Iris pigment epithelial cell (primary cell): ENCODE results near the gene ZSWIM5.
"Not testable (repeated sequence)": the region's sequence is repeated elsewhere in the genome, so short reads cannot be mapped to it uniquely, and the experiment has no call there.

ENCODE experiments used
- DNase-seq: peaks from one replicate; pipeline ENCODE4 v3.0.0-alpha.2; 2011; ENCODE audit warnings: low read depth

ZSWIM5 gene

DNA sequence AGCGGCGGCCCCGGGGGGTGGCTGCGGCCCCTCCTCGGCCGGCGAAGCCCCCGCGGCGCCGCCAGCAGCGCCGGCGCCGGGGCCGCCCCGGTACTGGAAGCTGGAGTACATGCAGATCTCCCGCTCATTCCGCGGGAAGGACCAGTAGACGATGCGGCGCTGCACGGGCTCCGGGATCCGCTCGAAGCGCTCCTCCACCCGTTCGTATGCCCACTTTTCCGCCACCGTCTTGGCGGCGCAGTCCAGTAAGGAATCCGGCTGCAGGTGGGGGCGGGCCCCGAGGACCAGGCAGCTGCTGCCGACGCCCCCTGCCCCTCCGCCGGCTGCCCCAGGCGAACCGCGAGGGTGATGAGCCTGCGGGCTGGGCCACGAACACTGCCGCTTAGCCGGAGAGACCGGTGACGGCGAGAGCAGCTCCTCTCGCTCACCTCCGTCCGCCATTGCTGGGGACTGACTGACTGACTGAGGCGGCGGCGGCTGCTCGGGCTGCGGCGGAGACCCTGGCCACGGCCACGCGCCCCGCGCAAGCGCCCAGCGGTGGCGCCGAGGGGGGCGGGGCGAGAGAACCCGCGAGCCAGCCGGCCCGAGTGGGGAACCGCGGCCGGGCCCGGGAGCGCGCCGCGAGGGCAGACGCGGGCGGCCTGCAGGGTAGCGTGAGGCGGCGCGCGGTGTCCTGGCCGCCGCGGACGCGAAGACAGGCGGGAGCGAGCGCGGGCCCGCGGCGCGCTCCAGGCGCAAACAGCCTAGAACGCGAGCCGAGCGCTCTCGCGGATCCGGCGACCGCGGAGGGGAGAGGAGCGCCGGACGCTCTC lies at the start of gene ZSWIM5:
TSS of gene ZSWIM5 (minus strand) at position 696 of the 812 bp plus-strand sequence. CDS start at position 441, 255 bp downstream.
- DNase-seq: peak; percentile 70

DNA sequence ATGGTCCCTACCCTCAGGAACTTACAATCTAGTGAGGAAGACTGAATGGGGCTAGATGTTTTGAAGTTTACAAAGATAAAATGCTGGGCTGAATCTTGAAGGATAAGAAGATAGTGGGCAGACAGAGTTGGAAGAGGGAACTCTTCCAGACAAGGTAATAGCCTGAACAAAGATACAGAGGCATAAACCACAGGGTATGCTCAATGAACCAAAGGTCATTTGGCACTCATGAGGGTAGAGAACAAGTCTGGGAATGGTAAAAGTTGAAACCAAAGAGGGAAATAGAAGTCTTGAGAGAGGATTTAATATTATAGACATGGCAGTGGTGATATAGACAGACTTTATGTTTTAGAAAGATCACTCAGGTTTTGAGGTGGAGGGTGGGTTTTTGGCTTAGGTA lies 48.1 kb upstream of the ZSWIM5 start:
- DNase-seq: no peak

DNA sequence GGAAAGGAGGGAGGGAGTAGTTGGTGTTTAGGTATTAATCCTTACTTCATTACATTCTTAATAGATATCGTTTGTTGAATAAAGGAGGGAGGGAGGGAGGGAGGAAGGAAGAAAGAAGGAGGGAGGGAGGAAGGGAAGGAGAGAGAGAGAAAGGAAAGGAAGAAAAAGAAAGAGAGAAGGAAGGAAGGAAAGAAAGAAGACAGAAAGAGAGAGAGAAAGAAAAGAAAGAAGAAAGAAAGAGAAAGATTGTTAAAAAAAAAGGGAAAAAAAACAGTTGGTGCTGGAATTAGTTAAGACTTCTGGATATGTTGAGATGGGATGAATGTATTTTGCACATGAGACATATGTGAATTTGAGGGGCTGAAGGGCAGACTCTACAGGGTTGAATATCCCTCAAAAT lies 44.1 kb upstream of the ZSWIM5 start:
- no peak for DNase-seq

DNA sequence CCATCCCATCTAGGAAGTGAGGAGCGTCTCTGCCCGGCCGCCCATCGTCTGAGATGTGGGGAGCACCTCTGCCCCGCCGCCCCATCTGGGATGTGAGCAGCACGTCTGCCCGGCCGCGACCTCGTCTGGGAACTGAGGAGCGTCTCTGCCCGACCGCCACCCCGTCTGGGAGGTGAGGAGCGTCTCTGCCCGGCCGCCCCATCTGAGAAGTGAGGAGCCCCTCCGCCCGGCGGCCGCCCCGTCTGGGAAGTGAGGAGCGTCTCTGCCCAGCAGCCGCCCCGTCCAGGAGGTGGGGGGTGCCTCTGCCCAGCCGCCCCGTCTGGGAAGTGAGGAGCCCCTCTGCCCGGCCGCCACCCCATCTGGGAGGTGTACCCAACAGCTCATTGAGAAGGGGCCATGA lies 41.6 kb upstream of the ZSWIM5 start:
- DNase-seq: not testable (repeated sequence)

DNA sequence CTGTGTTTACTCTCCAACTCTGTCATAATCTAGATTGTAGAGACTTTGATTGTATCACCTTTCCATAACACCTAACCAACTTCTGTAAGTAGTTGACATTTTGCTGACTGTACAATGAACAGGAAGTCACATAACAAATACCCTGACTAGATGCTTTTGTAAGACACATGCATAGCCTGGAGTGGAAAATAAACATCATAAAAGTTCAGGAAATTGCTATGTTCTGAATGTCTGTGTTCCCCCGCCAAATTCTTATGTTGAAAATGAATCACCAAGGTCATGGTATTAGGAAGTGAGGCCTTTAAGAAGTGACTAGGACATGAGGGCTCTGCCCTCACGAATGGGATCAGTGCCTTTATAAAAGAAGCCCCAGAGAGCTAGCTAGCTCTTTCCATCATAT lies 40.4 kb upstream of the ZSWIM5 start:
- peak; percentile 96 for DNase-seq

DNA sequence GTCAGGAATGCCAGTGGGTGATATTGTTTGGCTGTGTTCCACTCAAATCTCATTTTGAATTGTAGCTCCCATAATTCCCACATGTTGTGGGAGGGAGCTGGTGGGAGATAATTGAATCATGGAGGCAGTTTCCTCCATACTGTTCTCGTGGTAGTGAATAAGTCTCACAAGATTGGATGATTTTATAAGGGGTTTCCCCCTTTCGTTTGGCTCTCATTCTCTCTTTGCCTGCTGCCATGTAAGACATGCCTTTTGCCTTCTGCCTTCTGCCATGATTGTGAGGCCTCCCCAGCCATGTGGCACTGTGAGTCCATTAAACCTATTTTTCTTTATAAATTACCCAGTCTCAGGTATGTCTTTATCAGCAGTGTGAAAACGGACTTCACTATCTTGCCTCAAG lies 40.0 kb upstream of the ZSWIM5 start:
- not testable (repeated sequence) for DNase-seq

DNA sequence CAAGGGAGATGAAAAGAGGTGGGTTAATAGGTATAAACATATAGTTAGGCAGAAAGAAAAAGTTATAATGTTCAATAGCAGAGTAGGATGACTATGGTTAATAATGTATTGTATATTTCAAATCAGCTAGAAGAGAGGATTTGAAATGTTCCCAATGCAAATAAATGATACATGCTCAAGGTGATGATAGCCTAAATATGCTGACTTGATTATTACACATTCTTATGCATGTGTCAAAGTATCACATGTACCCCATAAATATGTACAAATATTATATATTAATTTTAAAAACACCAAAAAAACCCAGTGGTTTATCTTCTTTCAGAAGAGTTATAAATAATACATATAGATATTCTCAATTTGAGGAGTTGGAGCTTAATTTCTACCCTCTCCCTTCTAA lies 38.3 kb upstream of the ZSWIM5 start:
- no peak for DNase-seq

DNA sequence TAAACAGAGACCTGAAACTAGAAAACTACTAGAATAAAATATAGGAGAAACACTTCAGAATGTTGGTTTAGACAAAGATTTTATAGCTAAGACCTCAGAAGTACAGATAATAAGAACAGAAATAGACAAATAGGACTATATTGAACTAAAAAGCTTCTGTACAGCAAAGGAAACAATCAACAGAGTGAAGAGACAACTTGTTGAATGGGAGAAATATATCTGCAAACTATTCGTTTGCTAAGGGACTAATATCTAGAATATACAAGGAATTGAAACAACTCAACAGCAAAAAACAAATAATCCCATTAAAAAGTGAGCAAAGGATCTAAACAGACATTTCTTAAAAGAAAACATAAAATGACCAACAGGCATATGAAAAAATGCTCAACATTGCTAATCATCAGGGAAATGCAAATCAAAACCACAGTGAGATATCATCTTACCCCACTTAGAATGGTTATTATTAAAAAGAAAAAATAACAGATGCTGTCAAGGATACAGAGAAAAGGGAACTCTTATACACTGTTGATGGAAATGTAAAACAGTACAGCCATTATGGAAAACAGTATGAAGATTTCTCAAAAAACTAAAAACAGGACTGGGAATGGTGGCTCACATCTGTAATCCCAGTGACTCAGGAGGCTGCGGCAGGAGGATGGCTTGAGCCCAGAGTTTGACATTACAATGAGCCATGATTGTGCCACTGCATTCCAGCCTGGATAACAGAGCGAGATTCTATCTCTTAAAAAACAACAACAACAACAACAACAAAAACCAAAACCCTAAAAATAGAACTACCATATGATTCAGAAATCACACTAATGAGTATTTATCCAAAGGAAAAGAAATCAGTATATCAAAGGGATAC lies 37.3 kb upstream of the ZSWIM5 start:
- DNase-seq: peak; percentile 34

DNA sequence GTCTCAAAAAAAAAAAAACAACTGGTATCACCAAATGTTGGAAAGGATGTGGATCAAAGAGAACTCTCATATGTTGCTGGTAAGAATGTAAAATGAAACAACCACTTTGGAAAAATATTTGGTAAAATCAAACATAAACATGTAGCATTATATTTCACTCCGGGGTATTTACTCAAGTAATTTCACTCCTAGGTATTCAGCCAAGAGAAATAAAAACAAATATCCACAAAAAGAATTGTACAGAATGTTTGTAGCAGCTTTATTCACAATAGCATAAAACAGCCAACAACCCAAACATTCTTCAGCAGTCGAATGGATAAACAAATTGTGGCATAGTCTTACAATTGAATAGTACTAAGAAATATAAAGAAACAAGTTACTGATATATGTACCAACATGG lies 32.4 kb upstream of the ZSWIM5 start:
- DNase-seq: no peak

DNA sequence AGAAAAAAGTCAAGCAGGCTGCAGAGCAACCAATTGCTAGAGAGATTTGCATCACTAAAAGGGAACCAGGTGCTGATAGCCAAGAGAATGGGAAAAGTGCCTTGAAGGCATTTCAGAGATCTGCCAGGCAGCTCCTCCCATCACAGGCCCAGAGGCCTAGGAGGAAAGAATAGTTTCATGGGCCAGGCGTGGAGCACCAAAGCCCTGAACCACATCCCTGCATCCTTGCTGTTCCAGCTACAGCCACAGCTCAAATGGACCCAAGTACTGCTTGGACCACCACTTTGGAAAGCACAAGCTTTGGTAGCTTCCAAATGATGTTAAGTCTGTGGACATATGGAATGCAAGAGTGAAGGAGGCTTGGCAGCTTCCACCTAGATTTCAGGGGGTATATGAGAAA lies 29.7 kb upstream of the ZSWIM5 start:
- DNase-seq: no peak

DNA sequence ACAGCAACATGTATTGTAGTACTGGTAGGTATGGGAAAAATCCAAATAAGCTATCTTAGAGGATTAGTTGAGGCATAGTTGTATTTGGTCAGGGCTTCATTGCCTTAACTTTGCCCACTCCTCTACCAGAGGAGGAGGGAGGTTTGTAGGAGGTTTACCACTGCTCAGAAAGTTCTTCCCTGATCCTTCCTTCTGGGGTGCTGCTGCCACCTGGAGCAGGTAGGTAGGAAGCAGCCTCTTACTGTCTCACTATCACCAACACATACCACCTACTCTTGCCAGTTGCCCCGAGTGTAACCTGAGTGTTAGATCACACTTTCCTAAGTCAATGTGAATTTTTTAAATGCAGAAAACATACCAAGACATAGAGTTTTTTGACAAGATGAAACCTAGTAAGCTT lies 24.1 kb upstream of the ZSWIM5 start:
- no peak for DNase-seq

DNA sequence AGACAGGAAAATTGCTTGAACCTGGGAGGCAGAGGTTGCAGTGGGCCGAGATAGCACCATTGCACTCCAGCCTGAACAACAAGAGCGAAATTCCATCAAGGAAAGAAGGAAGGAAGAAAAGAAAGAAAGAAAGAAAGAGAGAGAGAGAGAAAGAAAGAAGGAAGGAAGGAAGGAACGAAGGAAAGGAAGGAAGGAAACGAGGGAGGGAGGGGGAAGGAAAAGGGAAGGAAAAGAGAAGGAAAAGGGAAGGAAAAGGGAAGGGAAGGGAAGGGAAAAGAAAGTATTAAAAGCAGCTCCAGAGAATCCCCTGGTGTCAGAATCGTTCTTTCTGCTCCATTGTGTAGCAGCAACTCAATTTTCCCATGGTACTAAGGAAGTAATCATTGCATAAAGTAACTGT lies 19.2 kb upstream of the ZSWIM5 start:
- no peak for DNase-seq

DNA sequence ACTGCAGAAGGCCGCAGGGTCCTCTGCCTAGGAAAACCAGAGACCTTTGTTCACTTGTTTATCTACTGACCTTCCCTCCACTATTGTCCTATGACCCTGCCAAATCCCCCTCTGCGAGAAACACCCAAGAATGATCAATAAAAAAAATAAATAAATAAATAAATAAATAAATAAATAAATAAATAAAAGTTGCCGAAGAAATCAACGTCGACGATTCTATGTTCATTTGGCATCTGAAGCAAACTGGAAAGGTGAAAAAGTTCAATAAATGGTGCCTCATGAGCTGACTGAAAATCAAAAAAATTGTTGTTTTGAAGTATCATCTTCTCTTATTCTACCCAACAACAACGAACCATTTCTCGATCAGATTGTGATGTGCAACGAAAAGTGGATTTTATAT lies 17.3 kb upstream of the ZSWIM5 start:
- not testable (repeated sequence) for DNase-seq

DNA sequence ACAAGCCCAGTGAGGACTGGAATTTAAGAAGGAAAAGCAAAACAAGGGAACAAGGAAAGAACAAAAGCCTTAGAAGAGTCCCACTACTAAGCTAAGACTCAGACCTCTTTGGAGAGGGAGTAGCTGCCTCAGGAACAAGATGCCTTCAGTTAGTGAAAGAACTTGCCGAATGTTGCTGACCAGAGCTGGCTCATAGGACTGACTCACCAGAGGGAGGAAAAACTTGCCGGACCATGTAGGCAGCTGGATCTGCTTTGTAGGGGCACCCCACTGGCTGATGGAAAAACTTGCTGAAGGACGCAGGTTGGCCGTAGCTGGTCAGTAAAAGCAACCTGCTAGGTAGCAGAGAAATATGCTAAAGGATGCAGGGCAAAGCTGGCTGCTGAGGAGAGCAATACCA lies 15.3 kb upstream of the ZSWIM5 start:
- DNase-seq: peak; percentile 44

DNA sequence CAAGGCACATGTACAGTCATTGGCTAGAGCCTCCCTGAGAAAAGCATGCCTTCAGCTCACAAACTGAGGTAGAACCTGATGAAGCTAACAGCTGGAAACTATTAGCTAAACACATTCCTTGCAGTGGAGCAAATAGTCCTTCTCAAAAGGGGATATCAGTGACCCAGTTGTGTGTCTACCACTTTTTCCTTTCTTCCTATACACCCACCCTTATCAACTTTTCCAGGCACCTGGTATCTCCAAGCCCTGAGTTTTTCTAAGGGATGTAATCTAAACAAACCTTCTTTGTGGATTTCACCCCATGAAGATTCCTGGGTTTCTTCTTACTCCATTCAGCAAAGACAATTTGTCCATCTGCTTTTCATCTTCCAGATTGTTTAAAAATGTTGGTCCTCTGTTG lies 10.5 kb upstream of the ZSWIM5 start:
- no peak for DNase-seq

DNA sequence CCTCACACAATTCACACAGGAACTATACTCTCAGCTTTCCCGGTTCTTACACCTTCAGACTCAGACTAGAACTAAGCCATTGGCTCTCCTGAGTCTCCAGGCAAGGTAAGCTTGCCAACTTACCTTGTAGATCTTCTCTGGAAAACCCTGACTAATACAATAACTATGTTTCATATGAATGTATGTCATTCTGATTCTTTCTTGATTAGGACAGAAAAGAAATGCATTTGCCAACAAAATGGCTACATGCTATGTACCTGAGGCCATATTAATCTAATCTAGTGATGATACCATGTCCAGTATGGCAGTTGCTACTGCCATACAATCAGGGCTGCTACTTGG lies 9.8 kb upstream of the ZSWIM5 start:
- DNase-seq: no peak

DNA sequence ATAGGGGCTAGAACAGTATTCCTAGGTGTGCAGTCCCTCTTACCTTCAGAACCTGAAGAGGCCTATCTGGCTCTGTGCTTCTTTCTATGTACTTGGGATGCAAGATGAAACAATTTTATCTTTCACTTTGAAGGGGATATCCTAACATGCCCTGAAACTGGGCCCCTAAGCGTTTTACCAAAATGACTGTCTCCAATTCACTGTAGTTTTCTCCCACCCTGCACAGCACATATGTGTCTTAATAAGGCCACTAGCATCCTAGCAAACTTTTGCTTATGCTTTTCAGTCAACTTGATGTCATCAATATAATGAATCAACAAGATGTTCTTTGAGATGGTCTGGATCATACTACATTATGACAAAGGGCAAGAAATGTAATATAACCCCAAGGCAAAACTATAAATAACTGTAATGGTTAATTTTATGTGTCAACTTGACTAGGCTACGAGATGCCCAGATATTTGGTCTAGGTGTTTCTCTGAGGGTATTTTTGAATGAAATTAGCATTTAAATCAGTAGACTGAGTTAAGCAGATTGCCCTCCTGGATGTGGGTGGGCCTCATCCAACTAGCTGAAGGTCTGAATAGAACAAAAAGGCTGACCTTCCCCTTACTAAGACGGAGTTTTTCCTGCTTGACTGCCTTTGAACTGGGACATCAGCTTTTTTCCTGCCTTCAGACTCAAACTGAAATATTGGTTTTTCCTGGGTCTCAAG lies 9.2 kb upstream of the ZSWIM5 start:
- no peak for DNase-seq

DNA sequence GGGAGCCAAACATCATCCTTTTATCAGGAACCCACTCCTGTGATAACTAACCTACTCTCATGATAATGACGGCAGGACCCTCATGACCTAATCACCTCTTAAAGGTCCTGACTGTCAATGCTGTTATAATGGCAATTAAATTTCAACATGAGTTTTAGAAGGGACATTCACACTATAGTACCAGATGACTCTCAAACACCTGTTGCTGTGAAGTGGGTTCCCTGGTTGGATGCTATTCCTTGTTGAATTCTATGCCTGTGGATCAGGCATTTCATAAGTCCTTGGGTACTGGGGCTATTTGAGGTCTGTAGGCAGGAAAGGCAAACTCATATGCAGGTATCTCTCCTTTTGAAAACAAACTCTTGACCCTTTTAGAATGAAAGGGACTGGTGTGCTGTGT lies 7.5 kb upstream of the ZSWIM5 start:
- no peak for DNase-seq

DNA sequence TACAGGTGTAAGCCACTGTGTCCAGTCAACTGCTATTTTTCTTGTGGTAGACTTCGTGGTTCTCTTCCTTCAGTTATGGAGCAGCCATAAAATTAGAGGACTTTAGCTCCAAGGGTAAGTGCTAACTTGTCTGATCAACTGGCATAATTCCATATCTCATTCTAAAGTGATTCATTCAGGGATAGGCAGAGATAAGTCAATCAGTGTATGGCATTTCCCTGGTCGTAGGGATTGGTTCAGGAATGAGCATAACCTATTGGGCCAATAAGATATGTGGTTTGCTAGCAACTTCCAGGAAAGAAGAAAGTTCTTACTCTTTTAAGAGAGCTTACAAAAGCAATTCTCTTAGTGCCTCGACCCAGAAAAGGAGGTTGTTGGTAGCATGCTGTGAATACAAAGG lies 4.7 kb upstream of the ZSWIM5 start:
- DNase-seq: no peak

DNA sequence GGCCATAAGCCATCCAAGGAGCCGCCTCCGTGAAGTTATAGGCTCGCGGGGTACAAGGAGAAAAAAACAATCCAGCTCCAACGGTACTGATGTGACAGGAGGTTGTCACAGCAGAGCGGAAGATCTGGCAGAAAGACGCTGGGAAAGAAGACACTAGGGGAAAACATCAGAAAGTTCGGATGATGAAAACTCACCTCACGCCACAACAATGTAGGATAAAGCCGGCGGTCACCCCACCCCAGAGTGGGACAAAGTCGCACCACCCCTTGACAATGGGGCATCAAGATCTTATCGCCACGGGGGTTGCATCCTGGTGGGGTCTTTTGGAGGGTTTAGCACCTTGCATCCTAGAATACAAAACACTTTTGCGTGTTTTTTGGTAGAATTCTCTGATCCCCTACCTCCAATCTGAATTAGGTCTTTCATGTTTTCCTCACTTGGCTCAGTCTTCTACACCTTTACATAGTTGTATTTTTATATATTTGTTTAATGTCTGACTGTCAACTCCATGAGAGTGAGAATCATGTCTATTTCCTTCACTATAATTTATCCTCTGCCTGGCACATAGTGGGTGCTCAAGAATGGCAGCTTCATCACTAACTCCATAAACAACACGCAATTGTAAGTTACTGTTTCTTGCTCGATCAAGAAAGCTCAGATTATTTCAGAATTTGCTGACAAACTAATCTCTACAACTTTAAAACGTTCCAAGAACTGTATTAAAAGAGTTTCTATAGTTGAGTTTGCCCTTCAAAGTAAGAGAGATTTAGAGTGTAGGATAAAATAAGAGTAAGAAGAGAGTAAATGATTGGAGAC lies 611 bp upstream of the ZSWIM5 start:
- DNase-seq: no peak

DNA sequence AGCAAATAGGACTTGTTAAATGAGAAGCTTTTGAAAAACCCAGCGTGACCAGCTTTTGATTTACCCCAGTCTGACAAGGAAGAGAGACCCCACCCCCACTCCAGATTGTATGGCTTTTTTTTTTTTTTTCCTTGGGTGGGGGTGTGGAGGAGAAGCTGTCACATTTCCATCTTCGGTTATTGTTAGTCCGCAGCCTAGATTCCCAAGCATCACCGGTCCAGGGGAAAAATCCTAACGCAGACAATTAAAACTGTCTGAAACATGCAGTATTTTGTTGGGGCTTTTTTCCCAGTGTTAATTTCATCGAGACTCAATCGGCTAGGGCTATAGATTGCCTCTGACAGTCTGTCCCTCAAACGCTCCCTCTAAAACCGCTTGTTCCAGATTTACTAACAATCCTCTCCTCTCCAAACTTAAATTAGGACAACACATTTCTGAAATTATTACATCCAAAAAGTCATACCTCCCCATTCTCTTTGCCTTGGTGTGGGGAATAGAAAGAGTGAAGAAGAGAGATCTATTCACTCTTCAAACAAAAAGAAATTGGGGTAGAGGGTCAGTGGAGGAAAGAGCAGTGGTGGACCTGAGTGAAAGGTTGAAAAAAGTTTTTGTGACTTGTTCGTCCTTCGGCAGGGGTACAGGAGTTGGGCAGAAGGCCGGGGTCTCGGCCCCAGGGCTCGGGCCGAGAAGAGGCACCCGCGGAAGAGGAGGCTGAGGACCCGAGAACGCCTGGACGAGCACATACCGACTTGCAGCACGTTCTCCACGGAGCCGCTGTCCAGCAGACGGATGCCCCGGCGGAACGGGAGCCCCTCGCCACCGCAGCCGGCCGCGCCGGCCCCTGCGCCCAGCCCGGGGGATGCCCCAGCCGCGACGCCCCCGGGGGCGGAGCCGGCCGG lies 1.1 kb downstream of the ZSWIM5 start:
- peak; percentile 59 for DNase-seq
